HG03354 (cell line): ENCODE data around the gene MAMLD1.
A peak's percentile ranks its signal among the peaks of the same experiment; 100 is the strongest.

Experiments used
- ATAC-seq: cut with Tn5 transposase; IDR thresholded peaks from one replicate; pipeline ENCODE4 v1.9.1; 2021; ENCODE audit warnings: mild to moderate bottlenecking; ENCODE audit not compliant: unreplicated experiment, poor library complexity, severe bottlenecking

The MAMLD1 gene

DNA sequence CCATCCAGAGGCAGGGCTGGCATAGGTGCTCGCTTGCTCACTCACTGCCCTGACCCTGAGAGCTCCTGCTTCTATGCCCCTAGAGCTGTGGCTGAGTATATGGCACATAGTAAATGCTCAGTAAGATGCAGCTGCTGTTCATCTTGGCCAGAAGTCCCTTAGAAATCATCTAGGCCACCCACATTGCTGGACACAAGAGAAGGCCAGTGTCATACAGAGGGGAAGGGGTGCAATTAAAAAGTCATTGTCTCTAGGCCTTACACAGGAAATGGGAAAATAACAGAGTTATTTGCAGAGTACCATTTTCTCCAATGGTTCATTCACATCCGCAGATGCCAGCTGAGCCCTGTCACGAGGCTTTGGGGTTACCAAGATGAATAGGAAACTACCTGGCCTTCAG lies 88.8 kb downstream of the MAMLD1 start:
- no peak for ATAC-seq

DNA sequence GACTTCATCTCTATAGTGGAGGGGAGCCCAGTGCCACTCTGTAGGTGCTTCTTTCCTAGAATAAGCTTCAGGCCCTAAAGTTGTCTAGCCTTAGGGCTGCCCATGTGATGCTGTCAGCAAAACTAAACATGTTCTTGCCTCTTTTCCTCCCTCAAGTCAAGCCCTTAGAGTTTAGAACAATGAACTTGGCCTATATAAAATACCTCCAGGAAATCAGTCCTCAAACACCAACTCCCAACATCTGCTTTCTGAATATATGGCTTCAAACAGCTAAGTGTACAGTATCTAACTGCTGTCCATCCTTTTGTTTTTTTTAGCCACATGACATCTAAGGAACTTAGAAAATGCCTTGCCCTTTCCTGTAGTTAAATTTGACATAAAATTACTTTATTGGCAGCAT lies 91.0 kb downstream of the MAMLD1 start:
- no peak for ATAC-seq

DNA sequence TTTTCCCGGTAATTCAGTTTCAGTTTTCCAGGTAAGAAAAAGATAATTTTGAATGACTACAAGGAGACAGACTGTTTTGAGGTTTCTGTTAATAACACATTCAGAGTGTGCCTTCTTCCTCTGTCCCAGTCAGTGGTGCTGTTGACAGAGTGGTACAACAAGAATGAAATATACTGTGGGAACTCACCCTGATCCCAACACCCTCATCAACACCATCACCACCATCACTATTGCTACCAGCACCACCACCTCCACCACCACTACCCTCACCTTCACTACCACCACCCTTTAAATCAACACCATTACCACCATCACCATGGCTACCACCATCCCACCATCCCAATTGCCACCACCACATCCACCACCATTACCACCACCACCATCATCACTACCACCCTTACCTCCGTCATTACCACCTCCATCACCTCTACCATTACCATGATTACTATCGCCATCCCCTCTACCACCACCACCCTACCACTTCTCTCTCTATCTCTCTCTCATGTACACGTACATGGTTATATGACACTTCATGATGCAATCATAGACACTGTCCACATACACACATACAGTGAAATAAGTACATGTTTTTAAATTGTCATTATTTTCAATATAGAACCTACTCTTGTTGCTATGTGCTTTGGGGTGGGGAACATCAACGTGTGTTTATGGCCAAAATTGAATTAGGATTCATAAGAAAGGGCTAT lies 91.5 kb downstream of the MAMLD1 start:
- ATAC-seq = no peak

DNA sequence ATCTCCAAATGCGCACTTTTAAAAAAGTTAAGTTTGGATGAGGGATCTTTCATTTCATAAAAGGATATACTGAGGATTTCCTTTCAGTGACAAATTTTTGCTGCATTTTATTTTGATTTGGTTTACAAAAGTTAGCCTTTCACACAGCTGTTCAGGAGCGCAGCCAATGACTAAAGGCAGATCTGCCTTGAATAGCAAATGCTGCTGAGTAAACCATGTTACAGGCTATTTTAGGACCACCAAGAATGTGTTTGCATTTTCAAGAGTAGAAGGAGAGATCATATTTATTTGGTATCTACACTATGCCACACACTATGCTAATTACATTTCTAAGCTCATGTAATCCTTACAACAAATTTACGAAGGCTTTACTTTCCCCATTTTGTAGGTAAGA lies 92.1 kb downstream of the MAMLD1 start:
- no peak for ATAC-seq

DNA sequence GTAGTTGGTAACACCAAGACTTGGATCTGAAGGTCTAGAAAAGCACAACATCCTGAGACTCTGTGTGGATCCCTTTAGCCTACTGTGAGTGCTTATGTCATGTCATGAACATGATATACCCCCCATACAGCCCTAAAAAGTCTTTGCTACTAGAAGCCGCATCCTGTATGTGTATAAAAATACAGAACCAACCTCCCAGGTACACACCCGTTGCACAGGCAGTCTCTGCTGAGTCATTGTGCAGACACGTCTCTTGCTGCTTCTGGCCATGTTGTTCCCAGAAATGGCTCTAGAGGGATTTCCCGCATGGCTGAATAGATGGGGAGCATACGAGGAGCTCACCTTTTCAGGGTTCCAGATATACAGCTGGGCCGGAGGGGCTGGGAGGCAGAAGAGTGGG lies 93.3 kb downstream of the MAMLD1 start:
- no peak for ATAC-seq

DNA sequence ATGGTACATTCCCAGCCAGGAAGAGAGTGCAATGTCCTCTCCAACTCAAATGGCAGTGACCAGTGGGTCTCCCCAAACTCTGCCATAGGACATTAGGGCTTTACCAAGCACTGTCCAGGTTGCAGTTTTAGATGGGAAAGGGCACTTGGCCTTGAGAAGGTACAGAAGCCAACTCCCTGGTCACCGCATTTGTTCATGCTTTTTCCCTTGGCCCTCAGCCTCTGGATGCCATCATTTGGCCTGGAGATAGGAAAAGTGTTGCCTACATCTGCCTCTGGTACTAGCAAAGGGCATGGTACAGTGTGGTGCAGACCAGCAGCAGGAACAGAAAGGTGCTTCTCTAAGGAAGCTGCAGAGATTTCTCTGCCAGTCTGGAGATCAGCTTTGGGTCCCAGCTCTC lies 93.8 kb downstream of the MAMLD1 start:
- ATAC-seq = no peak

DNA sequence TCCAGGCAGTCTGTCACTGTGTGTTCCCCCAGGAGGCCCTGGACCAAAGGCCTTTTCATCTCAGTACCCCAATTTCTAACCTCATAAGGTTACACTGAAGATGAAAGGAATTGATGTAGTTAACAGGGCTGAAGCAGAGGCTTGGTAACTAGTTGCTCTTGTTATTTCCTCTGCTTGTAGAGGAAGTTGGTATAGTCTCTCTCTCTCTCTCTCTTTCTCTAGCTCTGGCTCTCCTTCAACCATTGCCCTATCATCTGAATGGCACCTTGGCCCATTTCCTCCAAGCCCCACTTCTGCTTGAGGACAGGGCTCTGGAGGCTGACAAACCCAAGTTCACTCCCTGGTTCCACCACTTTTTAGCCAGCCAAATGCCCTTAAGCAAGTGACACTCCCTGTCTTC lies 96.1 kb downstream of the MAMLD1 start:
- no peak for ATAC-seq

DNA sequence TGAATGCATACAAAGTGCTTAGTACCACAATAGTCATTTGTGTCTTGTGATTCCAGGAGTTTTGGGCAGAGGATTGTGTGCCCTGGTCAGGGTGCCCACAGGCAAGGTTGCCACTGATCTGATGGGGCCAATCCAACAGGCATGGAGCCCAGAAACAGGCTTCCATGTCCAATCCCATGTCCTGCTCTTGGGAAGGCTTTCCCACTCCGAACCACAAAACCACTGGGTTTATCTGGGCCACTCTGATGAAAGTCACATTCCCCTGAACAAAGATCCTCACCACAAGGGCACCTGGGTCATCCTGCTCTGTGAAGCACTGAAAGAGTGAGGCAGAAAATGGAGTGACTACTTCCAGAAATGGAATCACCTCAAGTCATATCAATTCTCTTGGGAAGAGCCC lies 96.9 kb downstream of the MAMLD1 start:
- no peak for ATAC-seq

DNA sequence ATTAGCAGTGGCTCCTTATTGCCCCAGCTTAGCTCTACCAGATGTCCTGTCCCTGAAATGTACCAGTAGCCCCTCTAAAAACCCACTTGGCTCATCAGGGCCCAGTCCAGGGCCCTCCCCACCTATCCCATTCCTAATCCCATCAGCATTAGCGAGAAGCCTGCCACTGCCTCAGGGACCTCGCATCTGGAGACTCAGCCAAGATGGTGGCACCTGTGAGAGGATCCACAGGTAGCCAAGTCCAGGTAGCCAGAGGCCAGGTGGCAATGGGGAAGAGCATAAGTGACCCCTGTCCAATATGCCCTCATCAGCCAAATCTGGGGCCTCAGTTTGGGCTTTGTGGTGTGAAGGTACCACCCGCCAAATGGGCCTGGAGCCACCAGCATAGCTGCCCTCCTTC lies 97.7 kb downstream of the MAMLD1 start:
- ATAC-seq = no peak

DNA sequence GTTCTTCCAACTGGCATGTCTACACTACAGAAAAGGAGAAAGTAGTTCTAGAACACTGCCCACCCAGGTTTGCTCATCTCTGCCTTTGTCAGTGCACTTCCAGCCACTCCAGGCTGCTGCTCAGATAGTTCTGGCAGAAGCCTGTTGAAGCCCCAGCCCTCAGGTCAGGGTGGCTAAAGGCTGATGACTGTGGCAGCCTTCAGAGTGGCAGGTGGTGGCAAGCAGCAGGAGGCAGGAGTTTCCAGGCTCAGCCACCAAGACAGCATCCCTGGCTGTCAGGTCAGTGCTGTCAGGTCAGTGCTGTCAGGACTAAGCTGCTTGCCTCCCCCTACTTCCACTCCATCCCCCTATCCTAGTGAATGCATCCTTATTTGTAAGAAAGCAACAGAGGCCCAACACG lies 100.4 kb downstream of the MAMLD1 start:
- no peak for ATAC-seq

DNA sequence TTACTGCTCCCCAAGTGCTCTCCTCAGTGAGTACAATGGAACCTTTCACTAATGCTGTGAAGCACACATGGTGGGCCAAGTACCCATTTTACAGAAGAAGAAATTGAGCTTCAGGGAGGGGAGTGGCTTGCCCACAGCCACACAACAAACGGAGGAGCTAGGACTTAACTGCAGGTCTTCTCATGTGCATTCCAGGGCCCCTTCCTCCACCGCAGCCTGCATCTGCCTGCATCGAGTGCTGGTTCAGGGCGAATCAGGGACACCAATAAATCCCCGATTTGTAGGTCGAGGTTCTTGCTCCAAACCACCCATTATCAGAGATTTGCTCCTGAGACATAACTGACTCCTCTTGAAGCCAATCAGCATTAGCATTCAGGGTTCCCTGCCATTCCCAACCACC lies 100.9 kb downstream of the MAMLD1 start:
- ATAC-seq = no peak

DNA sequence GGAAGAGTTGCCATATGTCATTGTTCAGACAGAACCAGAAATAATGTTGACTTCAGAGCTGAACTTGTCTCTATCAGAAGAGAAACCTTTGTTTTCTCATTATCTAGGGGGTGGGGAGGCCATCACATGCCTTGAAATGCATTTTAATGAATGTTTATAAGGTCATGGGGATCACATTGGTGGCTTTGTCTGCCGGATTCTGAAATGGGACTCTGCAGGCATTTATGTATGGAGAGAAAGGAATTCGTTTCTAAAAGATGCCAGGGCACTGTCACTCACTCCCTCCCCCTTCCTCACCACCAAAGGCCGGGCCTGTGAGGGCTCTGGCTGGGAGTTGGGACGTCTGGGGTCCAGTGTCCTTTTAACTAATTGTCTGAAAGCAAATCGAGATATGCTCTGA lies 102.2 kb downstream of the MAMLD1 start:
- no peak for ATAC-seq

DNA sequence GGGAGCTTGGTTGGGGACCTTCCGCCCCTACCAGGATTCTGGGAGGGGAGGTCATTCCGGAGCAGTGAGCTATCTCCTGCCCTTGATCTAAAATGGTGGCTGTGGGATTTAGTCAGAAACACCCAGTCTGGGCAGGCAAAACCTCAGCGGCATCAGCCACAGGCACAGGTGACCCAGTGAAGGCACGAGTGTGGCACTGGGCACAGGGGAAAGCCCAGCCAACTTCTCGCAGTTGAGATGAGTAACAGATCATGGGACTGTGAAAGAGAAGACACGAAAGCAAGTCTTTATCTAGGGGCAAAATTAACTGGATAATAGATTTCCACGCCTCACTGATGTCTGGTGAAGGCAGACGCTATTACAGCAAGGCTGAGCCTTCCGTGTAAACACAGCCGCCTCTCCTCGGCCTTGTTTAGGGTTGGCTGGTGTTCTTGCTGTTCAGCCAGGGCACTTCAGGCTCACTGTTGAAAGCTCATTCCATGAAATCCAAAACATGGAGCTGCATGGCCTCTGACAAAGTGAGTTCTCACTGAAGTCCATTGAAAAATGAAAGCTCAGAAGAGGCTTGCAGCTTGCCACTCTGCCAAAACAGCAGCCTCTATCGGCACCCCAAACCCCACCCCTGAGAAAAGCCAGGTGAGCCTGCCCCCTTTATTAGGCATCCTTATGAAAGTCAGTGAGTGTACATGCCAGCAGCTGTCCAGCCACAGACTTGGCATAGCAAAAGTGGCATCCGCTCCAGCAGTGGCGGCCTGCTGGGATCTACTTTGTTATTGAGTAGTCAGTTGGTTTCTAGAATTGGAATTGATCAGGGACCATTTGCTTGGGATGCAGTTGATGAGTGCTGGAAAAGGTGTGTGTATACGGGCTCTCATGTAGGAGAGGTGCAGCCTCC lies 103.0 kb downstream of the MAMLD1 start:
- no peak for ATAC-seq

DNA sequence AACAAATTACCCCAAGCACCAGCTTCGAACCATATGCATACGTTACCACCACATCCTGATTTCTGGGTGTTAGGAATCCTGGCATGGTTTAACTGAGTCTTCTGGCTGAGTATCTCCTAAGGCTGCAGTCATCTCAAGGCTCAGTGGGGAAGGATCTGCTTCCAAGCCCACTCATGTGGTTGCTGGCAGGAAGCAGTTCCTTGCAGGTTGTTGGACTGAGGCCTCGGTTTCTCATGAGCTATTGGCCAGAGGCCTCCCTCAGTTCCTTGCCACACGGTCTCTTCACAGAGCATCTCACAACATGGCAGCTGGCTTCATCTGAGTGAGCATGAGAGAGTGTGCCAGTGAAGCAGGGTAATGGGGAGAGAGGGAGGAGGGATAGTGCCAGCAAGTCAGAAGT lies 109.2 kb downstream of the MAMLD1 start:
- ATAC-seq = no peak

DNA sequence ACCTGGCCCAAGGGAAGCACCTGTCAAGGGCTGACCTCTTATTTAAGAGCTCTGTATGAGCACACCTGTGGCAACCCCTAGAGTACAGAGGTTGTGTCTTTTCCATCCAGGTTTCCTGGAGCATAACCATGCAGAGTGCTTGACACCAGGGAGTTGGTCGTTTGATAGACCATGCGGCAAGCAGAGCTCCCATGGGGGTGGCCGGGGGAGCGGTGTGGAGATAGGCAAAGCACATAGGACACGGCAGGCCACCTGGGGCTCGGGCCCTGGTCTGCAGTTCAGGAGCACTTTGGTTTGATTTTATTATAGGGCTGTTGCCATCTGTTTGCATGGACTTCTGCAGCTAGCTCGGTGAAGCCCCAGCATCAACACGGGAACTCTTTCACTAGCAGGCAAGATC lies 110.3 kb downstream of the MAMLD1 start:
- ATAC-seq = no peak

DNA sequence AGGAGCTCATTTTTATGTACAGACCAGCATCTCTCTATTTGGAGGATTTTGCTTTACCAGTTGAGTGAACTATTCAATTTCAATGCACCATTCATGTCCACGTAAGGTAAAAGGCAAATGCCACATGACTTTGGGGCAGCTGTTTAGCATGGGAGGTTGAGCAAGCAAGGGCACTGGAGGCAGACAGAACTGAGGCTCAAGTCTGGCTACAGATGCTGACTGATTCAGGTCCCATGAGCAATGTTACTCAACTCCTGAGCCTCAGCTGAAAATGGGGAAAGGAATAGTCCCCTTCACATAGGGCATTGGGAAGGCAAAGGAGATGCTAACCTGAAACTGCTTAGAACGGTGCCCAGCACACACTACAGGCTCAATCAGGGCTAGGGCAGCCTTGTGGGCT lies 112.3 kb downstream of the MAMLD1 start:
- ATAC-seq = no peak

DNA sequence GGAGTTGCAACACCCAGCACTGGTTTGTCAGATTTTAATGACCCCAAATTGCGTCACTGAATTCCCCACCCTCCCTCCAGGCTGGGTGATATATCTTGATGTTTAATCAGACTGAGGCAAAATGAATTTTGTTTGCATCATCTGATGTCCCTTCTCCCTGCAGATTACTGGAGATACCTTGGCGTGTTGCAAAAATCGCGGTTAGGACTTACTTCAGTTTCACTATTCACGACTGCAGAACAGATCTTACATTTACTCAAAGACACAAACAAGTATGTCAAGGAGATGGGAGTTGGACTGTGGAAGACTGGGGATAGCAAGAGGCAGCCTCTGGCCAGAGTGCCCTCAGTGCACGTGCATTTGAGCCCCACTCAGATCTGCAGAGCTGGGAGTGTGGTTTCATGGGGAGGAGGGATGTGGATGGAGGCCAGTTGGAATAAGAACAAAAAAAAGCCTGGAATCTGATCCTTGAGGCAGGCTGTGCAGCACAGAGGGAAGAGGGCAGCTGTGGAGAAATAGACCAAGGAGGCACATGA lies 113.1 kb downstream of the MAMLD1 start:
- ATAC-seq = no peak

DNA sequence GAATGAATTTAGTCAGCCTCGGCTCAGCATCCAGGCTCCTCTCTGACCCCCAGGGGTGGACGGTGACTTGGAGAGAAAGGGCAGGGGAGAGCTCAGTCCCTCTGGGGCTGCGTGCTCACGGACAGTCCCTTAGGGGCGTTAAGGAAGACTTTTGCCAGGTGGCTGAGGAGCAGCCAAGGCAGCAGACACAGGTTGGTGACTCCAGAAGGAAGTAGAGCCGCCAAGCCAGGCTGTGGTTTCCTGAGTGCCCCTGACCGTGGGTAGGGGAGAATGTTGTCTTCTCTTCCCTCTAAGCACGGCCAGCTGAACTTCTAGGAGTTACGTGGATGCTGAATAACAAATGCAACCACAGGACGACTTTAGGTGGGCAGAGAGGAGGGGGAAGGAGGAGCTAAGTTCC lies 114.3 kb downstream of the MAMLD1 start:
- no peak for ATAC-seq

DNA sequence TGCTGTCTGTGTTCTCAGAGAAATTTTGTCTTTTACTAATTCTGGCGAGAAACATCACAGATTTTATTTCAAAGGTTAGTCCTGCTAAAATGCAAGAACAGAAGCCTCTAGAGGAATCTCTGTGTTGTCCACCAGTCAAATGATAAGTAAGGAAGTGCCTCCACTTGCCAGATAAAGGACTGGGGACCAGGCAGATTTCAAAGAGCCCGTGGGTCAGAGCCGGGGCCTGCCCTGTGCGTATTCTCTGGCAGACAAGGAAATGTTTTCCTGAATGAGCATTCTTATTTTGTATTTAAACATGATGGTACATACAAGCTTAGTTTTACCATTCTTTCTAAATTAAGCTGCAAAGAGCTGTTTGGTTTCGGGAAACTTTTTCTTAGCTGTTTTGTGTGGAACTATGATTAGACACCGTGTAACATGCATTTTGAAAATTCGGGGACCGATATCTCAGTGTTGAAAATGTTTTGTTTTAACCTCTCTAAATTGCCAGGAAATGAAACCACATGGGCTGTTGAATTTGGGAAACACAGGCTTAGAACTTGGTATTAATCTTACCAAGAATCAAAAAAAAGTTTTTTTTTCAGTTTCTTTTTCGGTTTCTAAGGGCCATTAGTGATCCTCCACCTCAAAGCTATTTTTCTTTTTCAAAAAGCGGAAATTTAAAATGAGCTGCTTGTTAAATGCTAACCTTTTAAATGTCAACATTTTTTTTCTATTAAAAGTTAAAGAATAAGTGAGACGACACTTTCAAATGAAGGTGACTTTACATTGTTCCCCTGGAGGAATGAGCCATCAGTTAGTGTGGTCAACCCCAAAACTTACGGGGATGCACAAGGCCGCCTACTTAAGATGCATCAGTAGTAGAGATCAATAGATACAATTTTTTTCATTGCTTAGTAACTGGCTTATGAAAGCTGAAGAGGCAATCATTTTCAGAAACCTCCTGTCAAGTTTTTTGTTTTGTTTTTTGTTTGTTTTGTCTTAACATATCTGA lies 115.7 kb downstream of the MAMLD1 start:
- peak; percentile 75 for ATAC-seq
